OCI-LY1 (cell line): ENCODE measurements around the gene ZSCAN9.
A peak's percentile ranks its signal among the peaks of the same experiment; 100 is the strongest.

ENCODE experiments used
- H2AFZ ChIP-seq: fragments of 200-600 bp; sonication (generic), shearing (Covaris generic); 2 replicates; pipeline ENCODE4 v1.6.0; 2014; ENCODE audit warnings: antibody characterized with exemption, mild to moderate bottlenecking, low read length
- H3F3A ChIP-seq: fragments of 200-600 bp; sonication (generic), shearing (Covaris generic); 2 replicates; pipeline ENCODE4 v1.6.0; 2014; ENCODE audit warnings: mild to moderate bottlenecking, antibody characterized with exemption, low read length, moderate library complexity; ENCODE audit not compliant: insufficient read depth
- H3K27ac ChIP-seq: fragments of 200-600 bp; sonication (generic); 2 replicates; pipeline ENCODE4 v1.5.1; 2014; ENCODE audit warnings: low read length, mixed run types, mild to moderate bottlenecking, low read depth; ENCODE audit not compliant: poor library complexity, severe bottlenecking
- H3K27me3 ChIP-seq: fragments of 200-600 bp; sonication (generic); 2 replicates; pipeline ENCODE4 v1.6.0; 2014; ENCODE audit warnings: antibody characterized with exemption, mild to moderate bottlenecking, low read length, moderate library complexity; ENCODE audit not compliant: insufficient read depth
- H3K36me3 ChIP-seq: fragments of 200-600 bp; sonication (generic); 2 replicates; pipeline ENCODE4 v1.6.1; 2014; ENCODE audit warnings: mild to moderate bottlenecking, antibody characterized with exemption, low read length, moderate library complexity, mixed read lengths; ENCODE audit not compliant: insufficient read depth
- H3K4me1 ChIP-seq: fragments of 200-600 bp; sonication (generic); 2 replicates; pipeline ENCODE4 v1.5.1; 2014; ENCODE audit warnings: mild to moderate bottlenecking, low read length, moderate library complexity; ENCODE audit not compliant: insufficient read depth, severe bottlenecking
- H3K4me2 ChIP-seq: fragments of 200-600 bp; sonication (generic), shearing (Covaris generic); 2 replicates; pipeline ENCODE4 v1.6.1; 2014; ENCODE audit warnings: low read length
- H3K4me3 ChIP-seq: fragments of 200-600 bp; sonication (generic); 2 replicates; pipeline ENCODE4 v1.5.1; 2014; ENCODE audit warnings: low read length, low read depth, mild to moderate bottlenecking, mixed read lengths; ENCODE audit not compliant: poor library complexity, severe bottlenecking
- H3K79me2 ChIP-seq: fragments of 200-600 bp; shearing (Covaris generic); 2 replicates; pipeline ENCODE4 v1.6.1; 2016; ENCODE audit warnings: mixed run types, low read length, mixed read lengths; ENCODE audit not compliant: insufficient read depth
- H3K9ac ChIP-seq: fragments of 200-600 bp; sonication (generic), shearing (Covaris generic); 2 replicates; pipeline ENCODE4 v1.6.1; 2014; ENCODE audit warnings: mild to moderate bottlenecking, low read length, mixed read lengths
- H3K9me2 ChIP-seq: fragments of 200-600 bp; sonication (generic), shearing (Covaris generic); 2 replicates; pipeline ENCODE4 v1.6.1; 2014; ENCODE audit warnings: low read depth, mild to moderate bottlenecking, low read length, mixed read lengths
- H3K9me3 ChIP-seq: fragments of 200-600 bp; shearing (Covaris generic); 2 replicates; pipeline ENCODE4 v1.6.1; 2014; ENCODE audit warnings: low read length, mixed read lengths
- H4K20me1 ChIP-seq: fragments of 200-600 bp; sonication (generic), shearing (Covaris generic); 2 replicates; pipeline ENCODE4 v1.6.0; 2016; ENCODE audit warnings: mild to moderate bottlenecking, low read length; ENCODE audit not compliant: insufficient read depth
- EZH2 ChIP-seq: fragments of 200-600 bp; sonication (generic), shearing (Covaris generic); IDR thresholded peaks from 2 replicates; pipeline ENCODE4 v1.8.0; 2017; ENCODE audit warnings: borderline replicate concordance, mixed run types, mild to moderate bottlenecking, antibody characterized with exemption, low read length, moderate library complexity, mixed read lengths
- TF ChIP-seq, protein P1 (sequence below): fragments of 200-600 bp; sonication (generic), shearing (Covaris generic); IDR thresholded peaks from 2 replicates; pipeline ENCODE4 v1.5.1; 2017; ENCODE audit warnings: mild to moderate bottlenecking, antibody characterized with exemption, low read length, moderate library complexity, mixed read lengths

ZSCAN9 gene

DNA sequence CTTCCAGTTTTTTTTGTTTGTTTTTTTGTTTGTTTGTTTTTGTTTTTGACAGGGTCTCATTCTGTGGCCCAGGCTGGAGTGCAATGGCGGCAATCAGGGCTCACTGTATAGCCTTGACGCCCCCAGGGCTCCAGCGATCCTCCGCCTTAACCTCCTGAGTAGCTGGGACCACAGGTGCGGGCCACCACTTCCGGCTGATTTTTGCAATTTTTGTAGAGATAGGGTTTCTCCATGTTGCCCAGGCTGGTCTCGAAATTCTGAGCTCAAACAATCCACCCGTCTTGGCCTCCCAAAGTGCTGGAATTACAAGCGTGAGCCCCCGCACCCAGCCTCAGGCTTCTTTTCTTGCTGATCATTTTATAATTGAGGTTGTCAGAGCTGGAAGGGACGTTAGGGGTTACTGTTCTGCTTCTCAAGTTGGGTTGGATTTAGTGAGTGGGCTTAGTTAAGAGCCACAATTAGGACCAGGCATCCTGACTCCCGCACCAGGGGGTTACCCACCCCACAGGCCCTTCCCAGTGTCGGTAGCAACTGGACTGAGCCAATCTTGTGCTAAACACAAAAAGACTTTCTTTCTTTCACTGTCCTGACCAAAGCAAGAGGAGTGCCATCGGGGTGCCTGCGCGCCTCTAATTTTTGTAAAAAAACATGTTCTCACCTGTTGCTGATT is 13.1 kb upstream of the ZSCAN9 start:
- TF ChIP-seq, protein P1, sequence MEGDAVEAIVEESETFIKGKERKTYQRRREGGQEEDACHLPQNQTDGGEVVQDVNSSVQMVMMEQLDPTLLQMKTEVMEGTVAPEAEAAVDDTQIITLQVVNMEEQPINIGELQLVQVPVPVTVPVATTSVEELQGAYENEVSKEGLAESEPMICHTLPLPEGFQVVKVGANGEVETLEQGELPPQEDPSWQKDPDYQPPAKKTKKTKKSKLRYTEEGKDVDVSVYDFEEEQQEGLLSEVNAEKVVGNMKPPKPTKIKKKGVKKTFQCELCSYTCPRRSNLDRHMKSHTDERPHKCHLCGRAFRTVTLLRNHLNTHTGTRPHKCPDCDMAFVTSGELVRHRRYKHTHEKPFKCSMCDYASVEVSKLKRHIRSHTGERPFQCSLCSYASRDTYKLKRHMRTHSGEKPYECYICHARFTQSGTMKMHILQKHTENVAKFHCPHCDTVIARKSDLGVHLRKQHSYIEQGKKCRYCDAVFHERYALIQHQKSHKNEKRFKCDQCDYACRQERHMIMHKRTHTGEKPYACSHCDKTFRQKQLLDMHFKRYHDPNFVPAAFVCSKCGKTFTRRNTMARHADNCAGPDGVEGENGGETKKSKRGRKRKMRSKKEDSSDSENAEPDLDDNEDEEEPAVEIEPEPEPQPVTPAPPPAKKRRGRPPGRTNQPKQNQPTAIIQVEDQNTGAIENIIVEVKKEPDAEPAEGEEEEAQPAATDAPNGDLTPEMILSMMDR = no peak
- no peak for TF ChIP-seq EZH2
- Histone ChIP-seq H3K4me2 (peak overlapping the region; percentile 72), H2AFZ (peak overlapping the region; percentile 67; the same call in 1 of the 2 replicates), H3K79me2 (no peaks in the 10 kb centered on the region), H3K27ac (no peak overlapping the region), H4K20me1 (no peaks in the 10 kb centered on the region), H3K9me2 (no peaks in the 10 kb centered on the region), H3K9ac (peak overlapping the region; percentile 42; the same call in 1 of the 2 replicates), H3F3A (no peaks in the 10 kb centered on the region), H3K27me3 (peaks cover 11% of the 10 kb centered on the region; the same call in 1 of the 2 replicates), H3K36me3 (no peaks in the 10 kb centered on the region; the same call in 1 of the 2 replicates), H3K9me3 (no peaks in the 10 kb centered on the region), H3K4me3 (peak overlapping the region; percentile 56), H3K4me1 (peaks cover 19% of the 10 kb centered on the region)

DNA sequence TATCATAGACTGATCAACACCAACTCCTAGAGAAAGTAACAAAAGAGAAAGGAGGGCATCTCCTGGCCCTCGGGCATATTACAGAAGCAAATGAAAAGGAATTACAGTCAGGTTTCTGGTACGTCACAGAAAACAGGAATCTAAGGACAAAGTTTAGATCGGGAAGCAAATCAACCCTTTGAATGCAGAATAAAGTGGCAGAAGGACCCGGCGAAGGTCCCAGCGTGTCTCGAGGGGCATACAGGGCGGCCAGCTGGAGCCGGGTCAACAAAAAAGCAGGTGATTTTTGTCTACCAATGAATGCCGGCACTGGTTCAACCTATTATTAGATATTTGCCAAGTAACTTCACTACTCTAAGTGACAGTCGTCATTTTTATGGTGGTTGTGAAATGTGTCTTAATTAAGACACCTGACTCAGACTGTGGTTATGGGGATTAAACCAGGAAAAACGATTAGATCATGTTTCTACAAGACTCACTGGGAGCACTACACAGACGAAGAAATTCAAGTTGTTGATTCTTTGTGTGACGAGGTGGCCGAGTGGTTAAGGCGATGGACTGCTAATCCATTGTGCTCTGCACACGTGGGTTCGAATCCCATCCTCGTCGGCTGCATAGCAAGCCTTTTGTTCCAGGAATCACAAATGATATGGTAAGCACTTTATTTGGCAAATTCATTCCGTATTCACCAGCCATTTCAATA is 12.4 kb upstream of the ZSCAN9 start:
- H3K4me3 ChIP-seq = peak overlapping the region; percentile 56
- no peak overlapping the region for H3K27ac ChIP-seq
- peak overlapping the region; percentile 42; the same call in 1 of the 2 replicates for H3K9ac ChIP-seq
- no peaks in the 10 kb centered on the region for H3K79me2 ChIP-seq
- peak overlapping the region; percentile 72 for H3K4me2 ChIP-seq
- H3K36me3 ChIP-seq = no peaks in the 10 kb centered on the region; the same call in 1 of the 2 replicates
- no peaks in the 10 kb centered on the region for H3F3A ChIP-seq
- H3K9me3 ChIP-seq = no peaks in the 10 kb centered on the region
- no peak for TF ChIP-seq EZH2
- TF ChIP-seq, protein P1 = peak; percentile 28; the same call in 1 of the 2 replicates
- H3K9me2 ChIP-seq = no peaks in the 10 kb centered on the region
- peaks cover 19% of the 10 kb centered on the region for H3K4me1 ChIP-seq
- peaks cover 4% of the 10 kb centered on the region; the same call in 1 of the 2 replicates for H3K27me3 ChIP-seq
- H2AFZ ChIP-seq = peak overlapping the region; percentile 67; the same call in 1 of the 2 replicates
- H4K20me1 ChIP-seq = no peaks in the 10 kb centered on the region

DNA sequence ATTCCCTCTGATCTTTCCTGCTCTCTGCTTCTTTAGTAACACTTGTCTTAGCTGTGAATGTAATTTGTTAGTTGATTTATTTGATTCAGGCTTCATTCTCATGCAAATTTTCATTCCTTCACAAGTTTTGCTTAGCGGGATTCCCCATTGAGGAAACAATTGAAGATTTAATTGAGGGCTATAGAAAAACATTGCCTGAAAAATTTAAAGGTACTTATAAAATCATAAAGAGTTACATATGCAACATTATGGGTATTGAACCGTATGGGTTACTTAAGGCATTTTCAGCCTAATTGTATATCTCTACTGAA is 11.9 kb upstream of the ZSCAN9 start:
- H3K27ac ChIP-seq = no peak overlapping the region
- H3K9me2 ChIP-seq = no peaks in the 10 kb centered on the region
- H3K79me2 ChIP-seq = no peaks in the 10 kb centered on the region
- no peak overlapping the region for H3K9ac ChIP-seq
- peak overlapping the region; percentile 72 for H3K4me2 ChIP-seq
- H3K27me3 ChIP-seq = 0 out of 2 replicates have a peak, but pooled peaks cover 3% of the 10 kb centered on the region
- H3F3A ChIP-seq = no peaks in the 10 kb centered on the region
- TF ChIP-seq EZH2 = no peak
- TF ChIP-seq, protein P1 = no peak
- H3K36me3 ChIP-seq = no peaks in the 10 kb centered on the region
- H3K9me3 ChIP-seq = no peaks in the 10 kb centered on the region
- no peaks in the 10 kb centered on the region for H4K20me1 ChIP-seq
- no peak overlapping the region for H2AFZ ChIP-seq
- peaks cover 22% of the 10 kb centered on the region for H3K4me1 ChIP-seq
- H3K4me3 ChIP-seq = peak overlapping the region; percentile 56
